ENCODE results near the gene IL13. TPM values are rescaled to one million over a fixed set of nuclear protein-coding genes. Genes with fewer than 3 reads are reported as not detected.
A peak's percentile ranks its signal among the peaks of the same experiment; 100 is the strongest.

IL13 gene
- polyA plus RNA-seq, 2 of the 4 experiments (the other 2 are of a cell fraction): 0.13 TPM; not detected in 1

DNA sequence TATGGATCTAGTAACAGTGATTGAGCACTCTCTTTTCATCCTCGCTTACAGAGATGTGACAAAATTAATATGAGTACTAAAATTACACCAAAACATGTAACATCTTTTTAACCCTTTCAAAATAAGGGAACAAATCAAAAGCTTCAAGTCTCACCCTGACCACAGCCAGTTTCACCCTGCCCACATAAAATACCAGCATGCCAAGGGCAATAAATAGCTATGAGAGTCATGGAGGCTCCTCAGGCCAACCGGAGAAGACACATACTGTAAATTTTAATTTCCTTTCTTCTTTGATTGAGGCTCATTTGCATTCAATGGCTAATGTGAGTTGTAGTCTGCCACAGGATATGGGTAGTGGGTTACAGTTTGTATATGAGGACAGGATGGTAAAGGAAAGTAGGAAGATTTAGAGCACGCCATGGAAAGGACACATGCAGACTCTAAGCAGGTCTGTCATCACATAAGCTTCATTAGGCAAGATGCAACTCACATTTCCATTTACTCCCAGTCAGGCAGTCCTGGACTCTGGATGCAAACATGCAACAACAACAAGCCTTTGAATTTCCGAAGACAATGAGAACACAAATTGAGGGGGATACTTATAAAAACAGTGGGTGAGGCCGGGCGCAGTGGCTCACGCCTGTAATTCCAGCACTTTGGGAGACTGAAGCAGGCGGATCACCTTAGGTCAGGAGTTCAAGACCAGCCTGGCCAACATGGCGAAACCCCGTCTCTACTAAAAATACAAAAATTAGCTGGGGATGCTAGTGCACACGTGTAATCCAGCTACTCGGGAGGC, 27.1 kb downstream of the IL13 start:
- ATAC-seq: no peak
- CTCF ChIA-PET: interaction anchor here (1.0 to 1.8 kb wide), 3 partner anchors 9 to 299 kb away, joined by 3 to 4 read pairs (median 4); no protein-coding TSS in a partner anchor
- no peaks in the 10 kb centered on the region for H3K4me1 ChIP-seq
- no peak overlapping the region for H3K4me2 ChIP-seq
- no peak for TF ChIP-seq JUN (IDR thresholded peaks at IDR 0.05)
- TF ChIP-seq PBX3 (IDR thresholded peaks at IDR 0.05): no peak
- no peak for TF ChIP-seq KDM5A (IDR thresholded peaks at IDR 0.05)
- no peak for TF ChIP-seq MAZ (IDR thresholded peaks at IDR 0.05; ENCODE audit: borderline replicate concordance, low read depth, low read length)
- TF ChIP-seq ZSCAN20 (CRISPR knock-in tag; IDR thresholded peaks at IDR 0.05): no peak
- TF ChIP-seq NPAS2 (CRISPR knock-in tag; IDR thresholded peaks at IDR 0.05; ENCODE audit: borderline replicate concordance): no peak
- TF ChIP-seq KDM1A (IDR thresholded peaks at IDR 0.05; ENCODE audit: low read depth): no peak
- TF ChIP-seq CEBPB (IDR thresholded peaks at IDR 0.05): no peak
- TF ChIP-seq, protein P1, sequence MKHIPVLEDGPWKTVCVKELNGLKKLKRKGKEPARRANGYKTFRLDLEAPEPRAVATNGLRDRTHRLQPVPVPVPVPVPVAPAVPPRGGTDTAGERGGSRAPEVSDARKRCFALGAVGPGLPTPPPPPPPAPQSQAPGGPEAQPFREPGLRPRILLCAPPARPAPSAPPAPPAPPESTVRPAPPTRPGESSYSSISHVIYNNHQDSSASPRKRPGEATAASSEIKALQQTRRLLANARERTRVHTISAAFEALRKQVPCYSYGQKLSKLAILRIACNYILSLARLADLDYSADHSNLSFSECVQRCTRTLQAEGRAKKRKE (CRISPR knock-in tag; IDR thresholded peaks at IDR 0.05; ENCODE audit: low read depth): no peak
- TF ChIP-seq SMC3 (IDR thresholded peaks at IDR 0.05): no peak
- TF ChIP-seq POLR2AphosphoS2 (conservative IDR thresholded peaks at IDR 0.05; ENCODE audit: low read length): no peak
- TF ChIP-seq FOSB (CRISPR knock-in tag; IDR thresholded peaks at IDR 0.05): no peak
- no peak for TF ChIP-seq RARB (CRISPR knock-in tag; IDR thresholded peaks at IDR 0.05)
- TF ChIP-seq BHLHE40 (IDR thresholded peaks at IDR 0.05; ENCODE audit: low read depth, low read length): no peak
- no peak for TF ChIP-seq JUNB (IDR thresholded peaks at IDR 0.05)
- no peak for TF ChIP-seq GATA3 (IDR thresholded peaks at IDR 0.05; ENCODE audit: borderline replicate concordance)
- 86% methylated on average over 12 of the region's 12 CpGs for WGBS (ENCODE audit: missing lambda C conversion rate)
- H3K27ac ChIP-seq: no peak overlapping the region
- POLR2A ChIA-PET: no interaction called here
- FAIRE-seq: no peak
- DNase-seq (ENCODE audit: low read depth in 1 of 2, low spot score in 1 of 2): no peak
- H3K4me3 ChIP-seq: no peak overlapping the region
- no peaks in the 10 kb centered on the region for H3K9me3 ChIP-seq

DNA sequence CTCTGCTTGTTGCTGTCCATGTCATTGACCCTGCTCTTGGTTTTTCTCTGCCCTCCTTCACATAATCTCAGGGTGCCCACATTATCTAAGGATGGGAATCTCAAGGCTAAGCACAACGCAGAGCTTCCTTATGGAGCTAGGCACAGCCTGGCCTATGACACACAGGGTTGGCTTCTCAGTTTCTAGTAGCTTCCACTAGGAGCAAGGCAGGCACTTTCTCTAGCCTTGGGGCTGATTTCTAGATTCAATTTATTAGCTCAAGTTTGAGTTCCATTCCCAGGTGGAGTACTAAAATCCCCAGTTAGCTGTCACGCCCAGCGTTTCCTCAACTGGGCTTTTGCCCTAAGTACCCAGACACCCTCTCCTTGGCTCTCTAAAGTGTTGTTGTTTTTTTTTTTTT, 28.2 kb downstream of the IL13 start:
- H3K9me3 ChIP-seq: no peaks in the 10 kb centered on the region
- ChIA-PET CTCF (interaction anchor here (1.2 to 1.5 kb wide), 2 partner anchors 9 to 159 kb away, joined by 3 read pairs; no protein-coding TSS in a partner anchor), POLR2A (no interaction called here)
- no peak overlapping the region for H3K27ac ChIP-seq
- WGBS (ENCODE audit: missing lambda C conversion rate): 93% methylated on average over 3 of the region's 3 CpGs
- no peaks in the 10 kb centered on the region for H3K4me1 ChIP-seq
- no peak overlapping the region for H3K4me2 ChIP-seq
- peak in 1 of 2 experiments; percentile 47; a peak in 2 of 6 replicates for ATAC-seq
- DNase-seq (ENCODE audit: low read depth in 1 of 2, low spot score in 1 of 2): no peak
- no peak overlapping the region for H3K4me3 ChIP-seq
- TF ChIP-seq HEYL (CRISPR knock-in tag; IDR thresholded peaks at IDR 0.05) (no peak), CHD4 (IDR thresholded peaks at IDR 0.05; ENCODE audit: borderline replicate concordance) (no peak), ZFP36 (IDR thresholded peaks at IDR 0.05; ENCODE audit: borderline replicate concordance, partially characterized antibody) (no peak), TFCP2L1 (CRISPR knock-in tag; IDR thresholded peaks at IDR 0.05) (no peak), CEBPB (IDR thresholded peaks at IDR 0.05) (no peak), HDAC2 (IDR thresholded peaks at IDR 0.05) (no peak), MAFK (IDR thresholded peaks at IDR 0.05; ENCODE audit: partially characterized antibody) (no peak)
- TF ChIP-seq, protein P2, sequence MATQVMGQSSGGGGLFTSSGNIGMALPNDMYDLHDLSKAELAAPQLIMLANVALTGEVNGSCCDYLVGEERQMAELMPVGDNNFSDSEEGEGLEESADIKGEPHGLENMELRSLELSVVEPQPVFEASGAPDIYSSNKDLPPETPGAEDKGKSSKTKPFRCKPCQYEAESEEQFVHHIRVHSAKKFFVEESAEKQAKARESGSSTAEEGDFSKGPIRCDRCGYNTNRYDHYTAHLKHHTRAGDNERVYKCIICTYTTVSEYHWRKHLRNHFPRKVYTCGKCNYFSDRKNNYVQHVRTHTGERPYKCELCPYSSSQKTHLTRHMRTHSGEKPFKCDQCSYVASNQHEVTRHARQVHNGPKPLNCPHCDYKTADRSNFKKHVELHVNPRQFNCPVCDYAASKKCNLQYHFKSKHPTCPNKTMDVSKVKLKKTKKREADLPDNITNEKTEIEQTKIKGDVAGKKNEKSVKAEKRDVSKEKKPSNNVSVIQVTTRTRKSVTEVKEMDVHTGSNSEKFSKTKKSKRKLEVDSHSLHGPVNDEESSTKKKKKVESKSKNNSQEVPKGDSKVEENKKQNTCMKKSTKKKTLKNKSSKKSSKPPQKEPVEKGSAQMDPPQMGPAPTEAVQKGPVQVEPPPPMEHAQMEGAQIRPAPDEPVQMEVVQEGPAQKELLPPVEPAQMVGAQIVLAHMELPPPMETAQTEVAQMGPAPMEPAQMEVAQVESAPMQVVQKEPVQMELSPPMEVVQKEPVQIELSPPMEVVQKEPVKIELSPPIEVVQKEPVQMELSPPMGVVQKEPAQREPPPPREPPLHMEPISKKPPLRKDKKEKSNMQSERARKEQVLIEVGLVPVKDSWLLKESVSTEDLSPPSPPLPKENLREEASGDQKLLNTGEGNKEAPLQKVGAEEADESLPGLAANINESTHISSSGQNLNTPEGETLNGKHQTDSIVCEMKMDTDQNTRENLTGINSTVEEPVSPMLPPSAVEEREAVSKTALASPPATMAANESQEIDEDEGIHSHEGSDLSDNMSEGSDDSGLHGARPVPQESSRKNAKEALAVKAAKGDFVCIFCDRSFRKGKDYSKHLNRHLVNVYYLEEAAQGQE (IDR thresholded peaks at IDR 0.05): no peak
- no peak for FAIRE-seq

Measured in A549 (cell line).